HPDE6-E6E7 (cell line): ENCODE measurements around the gene NR1D1.

Experiments
- DNase-seq: peaks from one replicate; pipeline ENCODE4 v3.0.0; 2011; ENCODE audit warnings: missing footprints; ENCODE audit errors: extremely low spot score

NR1D1 gene

DNA sequence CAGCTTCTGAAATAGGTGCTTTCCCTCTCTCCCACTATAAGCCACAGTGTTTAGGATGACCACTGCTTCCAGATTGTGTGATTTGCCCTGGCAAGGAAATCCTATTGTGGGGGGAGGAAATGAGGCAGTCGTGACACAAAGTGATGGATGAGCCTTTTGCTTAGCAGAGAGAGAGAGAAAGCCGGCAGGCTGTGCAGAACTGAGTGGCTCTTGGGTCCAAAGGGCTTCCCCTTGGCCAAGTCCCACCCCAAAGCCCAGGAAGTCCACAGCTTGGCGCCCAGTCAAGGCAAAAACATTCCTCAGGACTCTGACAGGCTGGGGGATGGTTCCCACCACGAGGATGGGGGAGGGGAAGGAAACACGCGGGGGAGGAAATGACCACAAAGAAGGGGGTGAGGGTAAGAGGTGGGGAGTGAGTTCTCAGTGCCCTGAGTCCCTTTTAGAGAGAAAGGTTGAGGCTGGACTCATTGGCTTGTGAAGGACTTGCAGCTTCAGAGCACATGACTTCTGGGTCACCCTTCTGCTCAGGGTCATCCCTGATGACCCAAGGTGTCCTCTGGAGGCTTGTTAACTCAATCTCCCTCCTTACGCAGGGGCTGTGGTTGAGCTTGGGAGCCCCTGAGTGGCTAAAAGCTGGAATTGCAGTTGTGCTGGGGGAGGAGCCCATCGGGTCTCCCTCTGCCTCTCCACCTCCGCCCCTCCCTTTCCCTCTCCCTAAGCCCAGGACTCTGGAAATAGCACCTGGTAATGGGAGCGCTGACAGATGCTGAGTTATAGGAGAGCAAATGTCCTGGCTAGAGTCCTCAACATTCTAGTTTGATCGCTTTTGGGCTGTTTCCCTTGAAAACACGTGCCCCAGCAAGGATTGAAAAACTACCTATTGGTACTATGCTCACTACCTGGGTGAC is 11.1 kb upstream of the NR1D1 start:
- DNase-seq, result peak; percentile 96

DNA sequence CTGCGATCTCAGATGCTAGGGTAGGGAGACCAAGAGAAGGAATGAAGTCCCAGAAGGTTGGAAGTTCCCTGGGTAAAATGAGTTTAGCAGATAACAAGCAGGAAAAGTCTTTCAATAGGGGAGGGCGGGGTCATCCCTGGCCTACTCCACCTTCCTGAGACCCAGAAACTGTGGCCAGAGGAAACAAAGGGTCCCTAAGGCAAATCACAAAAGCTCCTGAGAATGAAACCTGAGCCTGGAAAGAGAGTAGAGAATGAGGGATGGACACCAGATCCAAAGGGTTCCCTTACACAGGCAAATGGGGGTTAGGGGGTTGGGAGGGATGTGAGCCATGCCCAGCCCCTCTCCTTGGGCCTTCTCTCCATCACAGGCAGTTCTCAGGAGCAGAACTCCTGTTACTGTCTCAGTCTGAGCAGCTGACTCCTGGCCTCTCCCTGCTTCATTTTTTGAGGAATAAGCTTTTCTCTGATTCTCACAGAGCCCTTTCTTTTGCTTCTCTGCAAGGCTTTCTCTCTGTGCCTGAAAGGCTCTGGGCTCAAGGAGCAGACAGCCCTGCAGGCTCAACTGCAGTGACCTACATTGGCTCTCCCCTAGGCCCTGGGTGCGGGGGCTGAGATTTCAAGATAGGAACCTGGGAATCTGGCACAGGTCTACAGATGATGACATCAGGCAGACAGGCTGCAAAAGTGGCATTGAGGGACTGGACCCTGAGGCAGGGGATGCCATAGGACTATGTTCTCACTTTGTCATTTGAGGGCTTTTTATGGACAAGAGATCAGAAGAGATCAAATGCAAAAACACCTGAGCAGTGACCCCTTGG is 9.8 kb upstream of the NR1D1 start:
- DNase-seq, result no peak

DNA sequence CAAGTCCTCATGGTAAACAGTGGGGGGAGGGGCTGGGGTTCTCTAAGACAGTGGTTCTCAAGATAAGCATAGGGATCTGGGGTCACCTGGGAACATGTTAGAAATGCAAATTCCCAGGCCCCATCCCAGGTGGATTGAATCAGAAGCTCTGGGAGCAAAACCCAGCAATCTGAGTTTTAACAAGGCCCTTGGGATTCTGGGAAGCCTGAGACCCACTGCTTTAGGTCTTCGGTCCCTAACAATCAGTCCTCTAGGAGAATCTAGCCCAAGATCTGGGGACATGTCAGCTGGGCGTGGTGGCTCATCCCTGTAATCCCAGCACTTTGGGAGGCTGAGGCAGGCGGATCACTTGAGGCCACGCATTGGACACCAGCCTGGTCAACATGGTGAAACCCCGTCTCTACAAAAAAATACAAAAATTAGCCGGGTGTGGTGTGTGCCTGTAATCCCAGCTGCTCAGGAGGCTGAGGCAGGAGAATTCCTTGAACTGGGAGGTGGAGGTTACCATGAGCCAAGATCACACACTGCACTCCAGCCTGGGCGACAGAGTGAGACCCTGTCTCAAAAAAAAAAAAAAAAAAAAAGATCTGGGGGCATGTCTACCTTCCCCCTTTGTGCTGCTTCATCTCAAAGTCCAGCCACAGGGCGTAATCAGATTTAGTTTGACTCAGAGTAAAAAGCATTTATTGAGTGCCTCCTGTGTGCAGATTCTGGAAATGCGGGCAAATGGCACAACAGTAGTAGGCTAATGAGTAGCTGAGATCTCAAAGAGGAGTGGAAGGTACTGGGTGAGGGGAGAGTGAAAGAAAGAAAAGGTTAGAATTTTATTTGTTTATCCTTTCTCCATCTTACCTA is 8.8 kb upstream of the NR1D1 start:
- no peak for DNase-seq

DNA sequence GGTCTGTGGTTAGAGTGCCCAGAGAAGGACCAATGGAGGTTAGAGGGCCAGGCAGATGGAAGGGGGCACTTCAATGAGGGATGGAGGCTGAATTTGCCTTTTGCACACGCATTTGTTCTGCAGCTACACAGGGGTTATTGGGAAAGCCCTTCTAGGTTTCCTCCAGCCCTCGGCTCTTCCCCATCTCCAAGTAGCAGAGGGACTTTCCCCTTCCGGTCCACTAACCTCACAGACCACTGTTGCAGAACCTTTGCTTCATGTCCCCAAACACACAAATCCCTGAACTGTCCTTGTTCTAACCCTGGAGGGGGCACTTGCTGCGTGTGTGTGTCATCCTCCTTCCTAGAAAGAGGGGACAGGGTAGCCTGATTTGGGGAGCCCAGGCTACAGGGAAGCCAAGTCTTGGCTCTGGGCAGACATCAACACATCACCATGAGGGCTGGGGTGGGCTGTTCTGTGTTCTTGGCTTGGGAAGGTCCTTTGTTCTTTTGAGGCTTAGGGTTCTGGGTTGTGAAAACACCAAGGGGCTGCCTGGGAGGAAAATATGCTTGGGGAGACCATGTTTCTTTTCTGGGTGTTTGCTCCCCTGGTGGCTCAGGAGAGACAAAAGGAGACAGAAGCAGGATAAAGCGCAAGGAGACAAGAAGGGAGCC is 7.3 kb upstream of the NR1D1 start:
- no peak for DNase-seq

DNA sequence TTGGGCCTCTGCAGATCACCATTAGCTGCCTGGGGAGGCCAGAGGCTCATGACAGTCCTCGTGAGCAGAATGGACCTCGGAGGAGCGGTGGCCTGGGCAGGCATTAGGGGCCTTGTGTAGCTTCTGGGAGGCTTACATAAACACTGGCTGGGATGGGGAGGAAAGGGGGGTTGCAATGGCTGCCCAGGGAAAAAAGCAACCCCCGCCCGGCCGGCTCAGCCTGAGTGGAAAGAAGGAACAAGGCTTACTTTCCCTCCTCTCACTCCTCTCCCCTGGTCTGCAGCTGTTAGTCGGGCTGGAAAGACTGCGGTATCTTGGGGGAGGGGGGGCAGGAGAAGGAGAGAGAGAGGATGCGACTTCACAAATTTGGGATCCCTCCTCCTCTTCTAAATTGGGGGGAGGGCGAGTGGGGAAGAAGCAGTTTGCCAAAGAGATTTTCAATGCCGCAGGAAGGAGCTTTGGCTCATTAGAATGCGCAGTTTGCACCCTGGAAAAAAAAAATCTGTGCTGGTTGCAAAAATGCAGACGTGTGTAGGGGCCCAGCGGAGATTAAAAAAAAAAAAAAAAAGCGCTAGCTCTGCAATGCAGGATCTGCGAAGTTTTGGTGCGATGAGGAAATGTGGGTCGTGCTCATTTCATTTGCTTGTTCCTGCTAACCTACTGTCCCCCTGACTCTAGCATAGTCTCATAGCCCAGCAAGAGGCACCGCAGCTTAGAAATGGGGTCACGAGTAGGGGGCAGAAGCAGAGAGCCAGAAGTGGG is 6.6 kb upstream of the NR1D1 start:
- no peak for DNase-seq

DNA sequence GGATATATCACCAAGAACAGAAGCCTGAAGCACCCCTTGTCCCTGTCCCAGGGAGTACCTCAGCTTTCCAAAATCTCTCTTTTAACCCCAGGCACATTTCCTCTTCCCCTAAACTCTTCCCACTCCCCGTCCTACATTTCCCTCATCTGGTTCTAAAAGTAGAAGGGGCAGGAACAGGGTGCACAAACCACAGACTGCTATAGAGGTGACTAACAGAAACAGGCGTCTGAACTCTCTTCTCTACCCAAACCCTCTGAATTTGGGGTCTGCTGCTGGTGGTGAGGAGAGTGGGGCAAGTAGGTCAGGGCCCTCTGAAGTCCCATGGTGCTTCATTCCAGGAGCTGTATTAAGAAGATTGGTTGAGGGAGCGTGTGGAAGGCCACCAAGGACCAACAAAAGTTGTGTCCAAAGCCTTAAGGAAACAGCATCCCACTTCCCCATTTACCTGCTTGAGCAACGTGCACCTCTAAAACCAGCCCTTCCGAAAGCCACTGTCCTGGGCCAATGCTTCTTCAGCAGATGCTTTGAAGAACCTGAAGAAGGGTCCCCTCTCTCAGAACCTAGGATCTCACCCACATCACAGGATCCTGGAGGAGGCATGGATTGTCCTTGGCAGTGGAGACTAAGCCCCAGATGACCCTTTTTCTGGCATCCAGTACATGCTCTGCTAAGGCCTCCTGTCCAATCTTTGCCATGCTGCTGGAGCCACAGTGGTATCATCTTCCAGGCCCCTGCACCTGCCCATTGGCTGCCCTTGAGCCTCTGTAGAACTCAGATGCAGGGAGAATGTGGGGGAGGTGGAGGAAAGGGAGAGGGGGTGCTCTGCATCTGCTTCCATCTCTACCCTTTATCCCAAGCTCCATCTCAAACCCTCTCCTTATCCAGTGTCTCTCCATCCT is 5.7 kb upstream of the NR1D1 start:
- DNase-seq, result no peak

DNA sequence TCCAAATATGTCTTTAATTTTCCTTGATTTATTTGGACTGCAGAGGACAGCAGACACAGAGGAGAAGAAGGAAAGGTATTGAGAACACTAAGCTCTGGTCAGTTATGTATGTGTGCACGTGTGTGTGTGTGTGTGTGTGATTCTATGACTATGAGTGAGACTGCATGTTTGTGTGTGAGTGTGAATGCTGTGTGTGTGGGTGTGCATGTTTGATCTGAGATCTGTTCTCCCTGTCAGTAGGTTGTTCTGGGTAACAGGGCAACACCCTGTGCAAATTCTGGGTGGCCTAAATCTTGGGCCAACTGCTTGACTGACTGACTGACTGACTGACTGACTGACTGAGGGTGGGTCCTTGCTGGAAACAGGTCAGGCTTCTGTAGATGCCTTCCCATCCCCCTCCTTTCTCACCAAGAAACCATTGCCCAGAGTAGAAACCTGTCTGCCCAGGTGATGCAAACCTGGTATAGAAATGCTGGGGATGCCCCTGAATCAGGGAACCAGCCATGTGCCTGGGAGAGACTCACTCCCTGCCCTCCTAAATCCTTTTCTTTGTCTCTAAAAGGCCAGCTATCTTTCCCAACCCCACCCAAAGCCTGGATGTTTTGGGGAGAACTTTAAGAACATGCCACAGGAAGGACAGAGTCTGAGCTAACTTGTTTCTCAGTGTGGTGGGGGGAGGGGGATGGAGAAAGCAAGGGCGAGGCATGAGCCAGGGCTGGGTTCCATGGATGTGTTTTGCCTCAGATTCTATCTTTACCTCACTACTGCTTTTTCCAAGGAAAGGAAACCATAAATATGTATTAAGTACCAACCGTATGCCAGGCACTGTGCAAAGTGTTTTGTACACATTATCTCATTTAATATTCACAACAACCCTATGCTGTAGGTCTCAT is 4.5 kb upstream of the NR1D1 start:
- DNase-seq, result no peak

DNA sequence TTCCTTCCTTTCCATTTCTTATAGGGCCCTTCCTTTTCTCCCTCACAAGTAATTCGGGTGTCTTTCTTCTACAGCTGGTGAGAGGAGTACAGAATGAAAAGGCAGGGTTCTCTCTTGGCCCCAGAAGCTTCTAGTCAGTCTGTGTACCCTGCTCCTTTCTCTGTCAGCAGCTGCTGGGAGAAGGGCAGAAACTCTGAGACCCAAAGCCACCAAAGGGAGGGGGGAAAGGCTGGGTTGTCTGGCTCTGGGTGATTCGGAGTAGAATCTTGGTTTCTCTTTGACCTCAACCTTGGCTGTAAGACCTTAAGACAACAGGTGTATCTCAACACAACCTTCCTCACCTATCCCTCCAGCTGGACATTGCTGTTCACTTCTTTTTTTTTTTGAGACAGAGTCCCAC is 3.3 kb upstream of the NR1D1 start:
- DNase-seq, result no peak

DNA sequence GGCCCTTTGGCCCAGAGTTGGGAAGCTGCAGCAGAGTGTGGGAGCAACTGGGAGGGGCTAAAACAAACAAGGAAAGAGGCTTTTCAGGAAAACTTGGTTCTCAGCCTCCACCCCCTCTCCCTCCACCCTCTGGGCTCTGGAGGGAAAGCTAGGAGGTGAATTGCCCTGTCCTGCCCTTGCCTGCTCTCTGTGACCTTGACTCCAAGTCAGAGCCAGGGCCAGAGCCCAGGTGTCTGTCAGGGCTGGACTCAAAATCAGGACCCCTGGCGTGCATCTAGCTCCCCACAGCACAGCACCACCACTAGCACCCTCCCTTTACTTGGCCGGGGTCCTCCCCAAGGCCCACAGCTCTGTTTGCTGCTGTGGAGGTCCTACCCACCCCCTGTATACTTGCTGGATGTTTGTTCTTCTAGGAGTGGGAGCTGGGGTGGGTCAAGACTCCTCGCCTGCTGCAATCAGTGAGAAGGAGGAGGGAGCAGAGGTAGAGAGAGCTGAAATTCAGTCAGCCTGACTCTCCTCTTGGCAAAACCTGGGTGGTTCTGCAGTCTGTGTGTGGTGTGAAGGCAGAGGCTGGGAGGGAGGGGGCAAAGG is 2.8 kb upstream of the NR1D1 start:
- DNase-seq, result no peak

DNA sequence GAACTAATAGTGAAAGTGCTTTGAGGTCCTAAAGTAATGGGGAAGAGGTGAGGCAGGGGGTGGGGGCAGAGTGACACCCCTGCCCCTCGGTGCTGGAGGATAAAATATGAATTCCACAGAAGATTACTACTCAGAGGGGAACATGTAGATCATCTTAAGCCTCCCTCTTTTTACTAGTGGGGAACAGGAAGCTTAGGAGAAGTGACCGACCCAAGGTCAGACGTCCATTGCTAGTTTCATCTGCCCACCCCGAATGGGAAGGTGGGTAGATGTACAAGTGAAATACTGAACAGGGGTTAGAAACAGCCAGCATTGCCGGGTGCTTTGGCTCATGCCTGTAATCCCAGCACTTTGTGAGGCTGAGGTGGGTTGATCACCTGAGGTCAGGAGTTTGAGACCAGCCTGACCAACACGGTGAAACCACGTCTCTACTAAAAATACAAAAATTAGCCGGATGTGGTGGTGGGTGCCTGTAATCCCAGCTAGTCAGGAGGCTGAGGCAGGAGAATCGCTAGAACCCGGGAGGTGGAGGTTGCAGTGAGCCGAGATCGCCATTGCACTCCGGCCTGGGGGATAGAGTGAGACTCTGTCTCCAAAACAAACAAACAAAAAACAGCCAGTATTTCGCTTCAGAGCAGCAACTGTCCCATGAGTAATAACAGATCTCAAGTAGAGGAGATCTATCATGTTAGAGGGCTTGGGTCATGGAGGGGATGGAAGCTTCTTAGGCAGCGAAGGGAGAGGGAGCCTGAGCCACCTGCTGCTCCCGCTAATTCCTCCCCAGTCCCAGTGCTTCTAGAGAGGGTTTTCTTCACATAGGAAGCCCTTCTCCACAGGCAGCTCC is 1.2 kb upstream of the NR1D1 start:
- DNase-seq, result no peak

DNA sequence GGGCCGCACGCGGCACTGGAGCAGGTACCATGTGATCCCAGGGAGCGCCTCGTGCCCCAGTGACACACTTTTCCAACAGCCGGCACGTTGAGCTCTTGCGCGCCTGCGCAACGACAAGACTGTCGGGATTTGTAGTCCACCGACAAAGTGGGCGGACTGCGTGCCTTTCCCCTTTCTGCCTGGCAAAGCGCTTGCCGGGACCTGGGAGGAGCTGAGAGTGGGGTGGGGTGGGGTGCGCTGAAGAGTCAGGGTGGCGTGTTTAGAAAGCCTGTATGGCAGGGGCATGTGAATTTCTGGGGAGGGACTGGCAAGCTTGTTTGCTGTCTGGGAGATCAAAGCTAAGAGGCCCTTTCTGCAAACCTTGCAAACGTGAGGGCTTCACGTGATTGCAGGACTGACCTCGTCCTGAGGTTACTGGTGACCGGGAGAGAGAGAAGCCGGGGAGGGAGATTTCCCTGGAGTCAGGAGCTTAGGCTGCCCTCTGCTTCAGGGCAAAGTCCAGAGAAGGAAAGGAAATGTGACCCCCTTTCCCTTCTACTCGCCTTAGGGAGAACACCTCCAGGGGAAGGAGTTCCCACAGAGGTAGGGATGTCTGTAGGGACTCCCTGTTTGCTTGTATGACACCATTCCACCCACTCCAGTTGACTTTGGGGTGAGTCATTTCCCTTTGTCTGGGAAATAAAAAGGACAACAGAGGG is 429 bp upstream of the NR1D1 start:
- peak; percentile 98 for DNase-seq

DNA sequence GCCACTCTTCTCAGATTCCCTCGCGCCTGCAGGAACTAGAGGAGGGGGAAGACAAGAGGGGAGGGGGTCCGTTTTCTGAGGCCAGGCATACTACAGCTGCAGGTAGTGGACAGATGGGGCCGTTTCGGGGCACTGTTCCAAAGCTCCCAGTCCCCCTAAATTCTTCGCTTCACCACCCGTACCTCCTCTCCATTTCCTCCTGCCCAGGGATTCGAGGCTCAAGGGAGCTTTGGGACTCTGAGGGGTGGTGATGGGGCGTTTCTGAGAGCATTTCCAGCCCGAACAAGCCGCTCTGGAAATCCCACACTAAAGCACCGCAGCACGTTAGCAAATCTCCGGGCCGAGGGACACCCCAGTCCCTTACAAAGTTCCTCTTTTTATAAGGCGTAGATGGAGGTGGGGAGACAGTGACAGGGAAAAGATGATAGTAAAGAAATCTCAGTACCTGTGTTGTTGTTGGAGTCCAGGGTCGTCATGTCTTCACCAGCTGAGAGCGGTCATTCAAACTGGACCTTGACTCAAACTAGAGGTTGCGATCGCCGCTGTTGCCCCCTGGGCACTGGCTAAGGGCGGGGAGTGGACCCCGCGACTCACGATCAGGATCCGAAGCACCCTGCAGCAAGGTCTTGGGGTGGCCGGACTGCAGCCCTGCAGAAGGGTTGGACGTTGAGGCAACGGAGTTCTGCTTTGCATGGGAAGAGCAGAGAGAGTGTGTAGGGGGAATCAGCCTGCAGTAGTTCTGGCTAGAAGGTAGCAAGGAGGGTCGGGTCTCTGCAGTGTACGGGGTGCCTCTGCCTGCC is 570 bp downstream of the NR1D1 start:
- DNase-seq, result no peak

DNA sequence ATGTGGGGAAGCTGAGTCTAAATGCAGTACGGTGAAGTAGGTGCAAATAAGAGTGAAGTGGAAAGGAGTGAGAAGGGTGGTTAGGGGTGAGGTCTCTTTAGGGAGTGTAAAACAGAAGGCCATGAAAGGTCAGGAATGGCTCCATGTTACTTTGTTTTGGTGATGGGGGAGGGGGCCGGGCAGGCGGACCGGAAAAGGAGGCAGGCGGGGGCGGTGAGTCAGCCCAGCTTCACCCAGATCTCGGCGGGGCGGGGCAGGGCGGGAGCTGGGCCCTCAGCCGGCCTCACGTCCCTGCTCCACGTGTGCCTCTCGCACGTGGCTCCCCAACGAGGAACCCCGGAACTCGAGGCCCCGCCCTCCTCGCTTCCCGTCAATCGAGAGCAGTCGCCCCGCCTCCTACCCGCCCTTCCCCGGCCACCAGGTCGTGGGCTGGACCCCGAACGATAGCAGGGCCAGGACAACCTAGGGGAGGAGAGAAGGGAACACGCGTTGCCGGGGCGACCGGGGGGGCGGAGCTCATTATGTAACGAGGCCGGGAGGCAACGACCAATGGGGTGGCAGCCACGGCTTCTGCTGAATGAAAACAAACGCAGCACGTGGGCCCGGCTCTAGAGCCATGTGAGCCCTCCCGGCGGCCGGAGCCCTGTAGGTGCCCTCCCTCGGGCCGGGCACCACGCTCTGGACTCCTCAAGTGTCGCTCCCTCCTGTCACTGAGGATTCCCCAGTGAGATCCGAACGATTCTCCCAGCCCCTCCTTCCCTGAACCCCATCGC is 1.4 kb downstream of the NR1D1 start:
- peak; percentile 96 for DNase-seq

DNA sequence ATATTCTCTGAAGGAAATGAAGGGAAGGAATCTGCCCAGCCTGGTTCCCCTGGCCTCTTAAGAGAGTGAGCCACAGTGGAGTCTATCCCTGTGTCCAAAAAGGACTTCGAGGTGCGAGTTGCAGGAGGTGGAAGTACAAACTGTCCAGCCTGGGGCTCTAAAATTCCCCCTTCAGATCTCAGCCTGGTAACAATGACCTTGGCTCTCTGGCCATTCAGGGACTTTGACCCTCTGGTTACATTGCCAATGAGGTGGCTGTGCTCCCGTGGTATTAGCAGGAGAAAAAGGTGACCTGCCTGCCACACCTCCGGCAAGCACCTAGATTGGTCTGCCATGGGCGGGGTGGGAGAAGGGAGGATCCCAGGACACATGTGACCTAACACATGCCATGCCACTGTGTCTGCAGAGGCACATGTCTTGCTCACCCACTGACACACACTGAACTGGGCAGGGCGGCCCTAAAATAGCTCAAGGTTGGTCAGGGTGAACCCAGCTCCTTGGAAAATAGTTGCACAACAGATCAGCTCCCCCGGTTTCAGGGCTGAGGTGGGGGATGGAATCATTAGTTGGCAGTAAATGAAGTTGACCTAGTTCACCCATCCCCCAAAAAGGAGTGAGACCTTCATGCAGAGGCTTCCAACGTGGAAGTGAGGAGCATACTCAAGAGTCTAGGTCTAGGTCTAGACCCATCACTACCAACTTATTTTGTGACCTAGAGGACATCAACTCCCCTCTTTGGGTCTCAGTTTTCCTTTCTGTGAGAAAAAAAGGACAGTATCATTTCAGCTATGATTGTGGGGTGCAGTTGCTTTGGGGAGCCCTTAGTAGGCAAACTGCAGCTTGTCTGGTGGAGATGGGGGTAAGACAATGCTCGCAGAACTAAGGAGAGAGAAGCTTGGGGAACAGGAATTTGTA is 2.2 kb downstream of the NR1D1 start:
- DNase-seq, result peak; percentile 63
